Measurements from ENCODE around the gene CRIM1. TPM values are rescaled to one million over a fixed set of nuclear protein-coding genes. Genes with fewer than 3 reads are reported as not detected.
"Not testable (repeated sequence)": the region's sequence is repeated elsewhere in the genome, so short reads cannot be mapped to it uniquely, and the experiment has no call there.

Gene CRIM1
- polyA plus RNA-seq, 6 donors from 2014 or later = 1.1 to 5.3 (median 2.7) TPM

- Mint-ChIP-seq H3K4me1 (peaks cover 40 to 49% (median 48%) of the 10 kb centered on the region in 3 donors), H3K9me3 (no peaks in the 10 kb centered on the region), H3K27ac (peak overlapping the region; percentile 61 to 95 (median 88)), H3K27me3 (peaks cover 0 to 19% (median 12%) of the 10 kb centered on the region in 3 donors), H3K36me3 (no peaks in the 10 kb centered on the region), H3K4me3 (peak overlapping the region; percentile 89 to 100 (median 96))
- ATAC-seq (ENCODE audit: low read depth in 2 of 2) = peak; percentile 47 to 48
- DNase-seq = peak; percentile 64
Measured at GRCh38 chr2:36356990-36357846, 1.6 kb downstream of the CRIM1 start.

- ATAC-seq (ENCODE audit: low read depth in 2 of 2) = peak; percentile 13 to 17
- peak overlapping the region; percentile 89 to 100 (median 96) for H3K4me3 Mint-ChIP-seq
- peak overlapping the region in 5 of 6 donors; percentile 61 to 95 (median 85) for H3K27ac Mint-ChIP-seq
Measured at GRCh38 chr2:36357847-36358659, 2.5 kb downstream of the CRIM1 start.

DNA sequence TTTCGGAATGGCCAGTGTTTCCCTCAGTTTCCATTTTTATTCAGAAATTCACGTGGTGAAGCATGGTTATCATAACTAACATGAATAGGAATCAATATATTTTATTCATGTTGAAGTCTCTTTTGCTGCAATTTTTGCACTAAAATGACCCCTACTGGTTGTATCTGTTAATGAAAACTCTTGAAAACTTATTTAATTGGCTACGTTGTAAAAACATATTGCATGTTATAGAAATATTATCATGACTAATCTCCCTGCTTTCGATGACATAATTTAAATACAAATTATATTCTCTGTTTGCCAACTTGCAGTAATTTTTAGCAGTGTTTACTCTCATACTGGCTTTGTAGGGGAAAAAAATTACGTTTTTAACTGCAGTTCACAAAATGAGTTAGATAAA, 3.5 kb downstream of the CRIM1 start:
- Mint-ChIP-seq H3K27ac (no peak overlapping the region), H3K4me3 (peak overlapping the region in 5 of 8 donors; percentile 22 to 100 (median 96)), H3K36me3 (no peaks in the 10 kb centered on the region), H3K4me1 (peaks cover 25 to 32% (median 32%) of the 10 kb centered on the region in 3 donors), H3K27me3 (peaks cover 0 to 19% (median 12%) of the 10 kb centered on the region in 3 donors), H3K9me3 (no peaks in the 10 kb centered on the region)
- DNase-seq (no peak), ATAC-seq (ENCODE audit: low read depth in 2 of 2) (no peak)

More at GRCh38 chr2:36357847-36358659, 2.5 kb downstream of the CRIM1 start:
- Mint-ChIP-seq H3K27me3 (peaks cover 0 to 19% (median 12%) of the 10 kb centered on the region in 3 donors), H3K9me3 (no peaks in the 10 kb centered on the region), H3K36me3 (no peaks in the 10 kb centered on the region), H3K4me1 (peaks cover 32 to 42% (median 40%) of the 10 kb centered on the region in 3 donors)
- DNase-seq = no peak

- DNase-seq = no peak
- Mint-ChIP-seq H3K9me3 (no peaks in the 10 kb centered on the region), H3K27me3 (peaks cover 0 to 23% (median 12%) of the 10 kb centered on the region in 3 donors), H3K27ac (no peak overlapping the region), H3K4me3 (peak overlapping the region in 1 of 8 donors; percentile 3), H3K36me3 (no peaks in the 10 kb centered on the region), H3K4me1 (peaks cover 17 to 22% (median 22%) of the 10 kb centered on the region in 3 donors)
- ATAC-seq (ENCODE audit: low read depth in 2 of 2) = no peak
Measured at GRCh38 chr2:36360063-36360462, 4.5 kb downstream of the CRIM1 start.

GRCh38 chr2:36360834-36361233, 5.3 kb downstream of the CRIM1 start:
- Mint-ChIP-seq H3K4me1 (peaks cover 17 to 22% (median 22%) of the 10 kb centered on the region in 3 donors), H3K27me3 (peaks cover 0 to 23% (median 12%) of the 10 kb centered on the region in 3 donors), H3K36me3 (no peaks in the 10 kb centered on the region), H3K9me3 (no peaks in the 10 kb centered on the region), H3K4me3 (no peak overlapping the region), H3K27ac (peak overlapping the region in 1 of 6 donors; percentile 7)
- ATAC-seq (ENCODE audit: low read depth in 2 of 2) (no peak), DNase-seq (no peak)

GRCh38 chr2:36361396-36361795, 5.8 kb downstream of the CRIM1 start:
- Mint-ChIP-seq H3K27me3 (peaks cover 0 to 23% (median 12%) of the 10 kb centered on the region in 3 donors), H3K36me3 (no peaks in the 10 kb centered on the region), H3K9me3 (no peaks in the 10 kb centered on the region), H3K4me3 (no peak overlapping the region), H3K27ac (no peak overlapping the region), H3K4me1 (peaks cover 20 to 22% (median 22%) of the 10 kb centered on the region in 3 donors)
- ATAC-seq (ENCODE audit: low read depth in 2 of 2) (no peak), DNase-seq (no peak)

- H3K27me3 Mint-ChIP-seq = peaks cover 0 to 19% (median 12%) of the 10 kb centered on the region in 3 donors
- H3K9me3 Mint-ChIP-seq = no peaks in the 10 kb centered on the region
- DNase-seq (no peak), ATAC-seq (ENCODE audit: low read depth in 2 of 2) (no peak)
- H3K36me3 Mint-ChIP-seq = no peaks in the 10 kb centered on the region
- no peak overlapping the region for H3K27ac Mint-ChIP-seq
- H3K4me3 Mint-ChIP-seq = no peak overlapping the region
- peaks cover 16 to 19% (median 17%) of the 10 kb centered on the region in 3 donors for H3K4me1 Mint-ChIP-seq
Measured at GRCh38 chr2:36362291-36362690, 6.7 kb downstream of the CRIM1 start.

DNA sequence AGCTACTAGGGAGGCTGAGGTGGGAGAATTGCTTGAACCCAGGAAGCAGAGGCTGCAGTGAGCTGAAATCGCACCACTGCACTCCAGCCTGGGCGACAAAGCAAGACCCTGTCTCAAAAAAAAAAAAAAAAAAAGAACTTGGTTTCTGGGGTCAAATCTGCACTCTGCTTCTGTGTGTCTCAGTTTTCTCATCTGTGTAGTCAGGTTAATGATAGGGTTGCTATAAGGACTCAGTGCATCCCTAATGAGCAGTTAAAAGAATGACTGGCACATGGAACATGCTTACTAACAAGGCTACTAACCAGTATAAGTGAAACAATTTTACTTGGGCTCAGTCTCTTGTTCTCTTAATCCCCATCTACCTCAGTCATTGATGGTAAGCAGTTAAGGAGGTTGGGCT, 7.5 kb downstream of the CRIM1 start:
- DNase-seq; ATAC-seq (ENCODE audit: low read depth in 2 of 2); H3K4me3 Mint-ChIP-seq; H3K9me3 Mint-ChIP-seq; H3K36me3 Mint-ChIP-seq; H3K27ac Mint-ChIP-seq: not testable (repeated sequence)
- Mint-ChIP-seq H3K27me3 (peaks cover 0 to 14% (median 12%) of the 10 kb centered on the region in 3 donors), H3K4me1 (peaks cover 9 to 11% (median 9%) of the 10 kb centered on the region in 3 donors)

DNA sequence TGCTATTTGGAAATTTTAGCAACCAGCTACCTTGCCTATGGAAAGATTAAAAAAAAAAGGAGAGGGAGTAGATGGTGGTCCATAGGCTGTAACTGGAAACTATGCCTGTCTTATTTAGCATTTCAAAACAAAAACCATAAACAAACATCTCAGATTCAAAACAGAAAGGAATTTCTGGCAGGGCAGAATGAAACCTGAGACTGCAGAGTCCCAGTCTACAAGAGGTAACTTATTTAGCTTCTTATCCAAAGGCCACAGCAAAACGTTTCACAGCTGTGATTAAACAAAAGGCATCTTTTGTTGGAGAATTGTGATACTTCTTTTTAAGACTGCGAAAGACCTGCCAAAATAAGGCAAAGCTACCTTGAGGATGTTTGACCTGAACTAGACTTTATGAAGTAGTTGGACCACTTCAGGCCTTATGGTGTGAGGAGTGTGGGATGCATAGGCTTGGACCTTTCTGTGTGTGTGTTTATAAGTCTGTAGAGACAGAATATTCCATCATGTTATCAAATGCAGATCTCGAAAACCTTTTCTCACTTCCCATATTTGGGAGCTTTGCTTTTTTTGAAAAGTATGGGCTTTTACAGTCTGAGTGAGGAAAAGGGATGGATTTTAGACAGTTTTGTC, 11.0 kb downstream of the CRIM1 start:
- H3K4me1 Mint-ChIP-seq = peaks cover 0 to 11% (median 0%) of the 10 kb centered on the region in 3 donors
- ATAC-seq (ENCODE audit: low read depth in 2 of 2) (no peak), DNase-seq (no peak)
- H3K4me3 Mint-ChIP-seq = no peak overlapping the region
- no peaks in the 10 kb centered on the region for H3K36me3 Mint-ChIP-seq
- H3K27ac Mint-ChIP-seq = peak overlapping the region in 1 of 6 donors; percentile 41
- H3K9me3 Mint-ChIP-seq = no peaks in the 10 kb centered on the region
- H3K27me3 Mint-ChIP-seq = peaks cover 0 to 4% (median 0%) of the 10 kb centered on the region in 3 donors

DNA sequence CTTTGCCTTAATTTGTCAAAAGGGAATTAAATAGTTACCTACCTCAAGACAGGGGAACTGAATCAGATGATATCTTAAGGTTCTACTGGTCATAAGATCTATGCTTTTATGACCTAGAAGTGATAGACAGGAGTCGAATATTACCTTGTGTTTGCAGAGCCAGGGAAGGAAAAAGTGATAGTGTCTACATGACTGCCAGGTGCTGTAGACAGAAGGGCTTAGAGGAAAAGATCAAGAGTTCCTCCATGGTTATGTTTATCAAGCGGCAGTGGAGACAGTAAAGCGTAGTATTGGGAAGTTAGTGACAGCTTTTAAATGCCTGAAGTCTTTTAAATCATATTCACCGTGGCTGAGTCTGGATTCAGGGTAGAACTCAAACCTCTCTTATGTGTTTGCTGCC, 11.9 kb downstream of the CRIM1 start:
- H3K9me3 Mint-ChIP-seq = no peaks in the 10 kb centered on the region
- H3K4me3 Mint-ChIP-seq = no peak overlapping the region
- H3K27me3 Mint-ChIP-seq = peaks cover 0 to 4% (median 0%) of the 10 kb centered on the region in 3 donors
- H3K36me3 Mint-ChIP-seq = no peaks in the 10 kb centered on the region
- H3K4me1 Mint-ChIP-seq = peaks cover 0 to 12% (median 0%) of the 10 kb centered on the region in 3 donors
- H3K27ac Mint-ChIP-seq = peak overlapping the region in 1 of 6 donors; percentile 1
- no peak for ATAC-seq (ENCODE audit: low read depth in 2 of 2)
- DNase-seq = no peak

DNA sequence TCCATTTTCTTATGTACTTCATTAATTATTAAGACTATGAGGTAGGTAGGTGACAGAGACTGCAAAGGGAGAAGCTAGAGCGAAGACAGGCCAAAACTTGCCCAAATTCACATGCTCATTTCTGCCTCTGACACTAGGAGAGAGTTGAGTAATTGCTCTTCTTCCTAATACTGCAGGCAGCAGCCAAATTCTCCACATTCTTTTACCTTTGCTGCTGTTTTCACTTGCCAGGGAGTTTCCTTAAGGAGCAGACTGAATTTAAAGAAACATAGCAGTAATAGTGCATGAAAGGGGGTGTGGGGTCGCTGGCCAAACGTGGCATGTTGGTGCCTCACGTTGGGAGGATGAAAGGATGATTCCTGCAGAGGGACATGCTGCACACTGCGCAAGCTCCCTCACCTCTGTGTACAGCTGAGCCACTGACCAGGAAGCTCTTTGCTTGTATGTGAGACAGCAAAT, 12.3 kb downstream of the CRIM1 start:
- Mint-ChIP-seq H3K27me3 (peaks cover 0 to 4% (median 0%) of the 10 kb centered on the region in 3 donors), H3K4me1 (peaks cover 0 to 15% (median 0%) of the 10 kb centered on the region in 3 donors), H3K9me3 (no peaks in the 10 kb centered on the region), H3K27ac (no peak overlapping the region), H3K36me3 (no peaks in the 10 kb centered on the region), H3K4me3 (no peak overlapping the region)
- no peak for ATAC-seq (ENCODE audit: low read depth in 2 of 2)
- DNase-seq = no peak

- ATAC-seq (ENCODE audit: low read depth in 2 of 2) (no peak), DNase-seq (no peak)
- H3K27ac Mint-ChIP-seq = no peak overlapping the region
- H3K4me3 Mint-ChIP-seq = no peak overlapping the region
- H3K27me3 Mint-ChIP-seq = peaks cover 0 to 4% (median 0%) of the 10 kb centered on the region in 3 donors
- H3K9me3 Mint-ChIP-seq = no peaks in the 10 kb centered on the region
- no peaks in the 10 kb centered on the region for H3K36me3 Mint-ChIP-seq
- peaks cover 0 to 18% (median 0%) of the 10 kb centered on the region in 3 donors for H3K4me1 Mint-ChIP-seq
Measured at GRCh38 chr2:36368438-36368837, 12.9 kb downstream of the CRIM1 start.

GRCh38 chr2:36369163-36369562, 13.6 kb downstream of the CRIM1 start:
- DNase-seq (no peak), ATAC-seq (ENCODE audit: low read depth in 2 of 2) (no peak)
- H3K27me3 Mint-ChIP-seq = peaks cover 0 to 3% (median 0%) of the 10 kb centered on the region in 3 donors
- peaks cover 0 to 18% (median 0%) of the 10 kb centered on the region in 3 donors for H3K4me1 Mint-ChIP-seq
- no peaks in the 10 kb centered on the region for H3K9me3 Mint-ChIP-seq
- no peak overlapping the region for H3K4me3 Mint-ChIP-seq
- no peaks in the 10 kb centered on the region for H3K36me3 Mint-ChIP-seq
- H3K27ac Mint-ChIP-seq = no peak overlapping the region

Measured in naive B cell (primary cell).